H1 (cell line): Measurements from ENCODE around the gene FOXC2. TPM values are rescaled to one million over a fixed set of nuclear protein-coding genes. Genes with fewer than 3 reads are reported as not detected.

ENCODE experiments used
- CREB1 ChIP-seq: IDR thresholded peaks from 2 replicates; pipeline ENCODE4 v1.6.1; 2012; ENCODE audit warnings: inconsistent platforms
- SRF ChIP-seq: IDR thresholded peaks from 2 replicates; pipeline ENCODE4 v1.6.1; 2011; ENCODE audit warnings: mild to moderate bottlenecking, low read depth, low read length, moderate library complexity
- YY1 ChIP-seq: IDR thresholded peaks from 2 replicates; pipeline ENCODE4 v1.6.1; 2011; ENCODE audit warnings: low read depth, mild to moderate bottlenecking, low read length
- polyA plus RNA-seq, 7 experiments: library from polyadenylated mRNA; depleted of rRNA in 3 of 7; stranded (reverse) in 5 of 7; unstranded in 2 of 7; fragments of >200 nt in 5 of 7; fragments of 200-250 nt in 2 of 7; gene quantifications; 1 replicate in 5 of 7; 2 replicates in 1 of 7; 4 replicates in 1 of 7; pipeline versions ENCODE4 v1.2.1 to v1.2.3, GENCODE V29; 2011 to 2013; ENCODE audit warnings: missing spikeins in 2 of 7, mixed read lengths in 2 of 7
- total RNA-seq: library from RNA; stranded (reverse); fragmentation: NEBNext Ultra II Directional; extraction: Animal tissue kit (Norgen Biotek cat#: 25700); gene quantifications from 2 replicates; pipeline ENCODE4 v1.2.1, GENCODE V29; 2021
- TF ChIP-seq, protein P1 (sequence below): IDR thresholded peaks from 2 replicates; pipeline ENCODE4 v1.6.1; 2011; ENCODE audit warnings: low read length, improper control_type of control experiment
- TF ChIP-seq, protein P2 (sequence below): IDR thresholded peaks from 2 replicates; pipeline ENCODE4 v1.6.1; 2011; ENCODE audit warnings: low read depth, mild to moderate bottlenecking, low read length; ENCODE audit not compliant: insufficient read depth

FOXC2 gene
- total and polyA plus RNA-seq, 2 of the 8 experiments (the other 6 are each of a cell fraction or from before 2014, with no cell fraction given): 0.09 TPM; not detected in 1

DNA sequence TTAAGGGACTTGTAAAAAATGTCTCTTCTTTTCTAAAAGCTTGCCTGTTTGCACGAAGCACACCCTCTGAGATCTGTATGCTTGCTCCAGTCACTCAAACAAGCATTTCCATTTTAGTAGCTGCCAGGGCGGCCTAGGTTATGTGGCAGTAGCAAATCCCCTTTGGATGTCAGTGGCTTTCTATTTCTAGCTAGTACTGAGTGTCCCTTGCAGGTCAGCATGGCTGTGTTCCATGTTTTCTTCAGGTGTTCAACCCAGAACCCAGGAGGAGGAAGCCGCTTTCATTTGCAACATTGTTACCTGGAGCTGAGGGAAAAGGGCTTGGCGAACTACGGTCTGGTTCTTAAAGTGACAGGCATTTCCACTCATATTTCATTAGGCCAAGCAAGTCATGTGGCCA is 48.1 kb downstream of the FOXC2 start (continued):
- TF ChIP-seq SRF: no peak
- no peak for TF ChIP-seq CREB1
- TF ChIP-seq YY1: no peak
- TF ChIP-seq, protein P1, sequence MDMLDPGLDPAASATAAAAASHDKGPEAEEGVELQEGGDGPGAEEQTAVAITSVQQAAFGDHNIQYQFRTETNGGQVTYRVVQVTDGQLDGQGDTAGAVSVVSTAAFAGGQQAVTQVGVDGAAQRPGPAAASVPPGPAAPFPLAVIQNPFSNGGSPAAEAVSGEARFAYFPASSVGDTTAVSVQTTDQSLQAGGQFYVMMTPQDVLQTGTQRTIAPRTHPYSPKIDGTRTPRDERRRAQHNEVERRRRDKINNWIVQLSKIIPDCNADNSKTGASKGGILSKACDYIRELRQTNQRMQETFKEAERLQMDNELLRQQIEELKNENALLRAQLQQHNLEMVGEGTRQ: no peak
- TF ChIP-seq, protein P2, sequence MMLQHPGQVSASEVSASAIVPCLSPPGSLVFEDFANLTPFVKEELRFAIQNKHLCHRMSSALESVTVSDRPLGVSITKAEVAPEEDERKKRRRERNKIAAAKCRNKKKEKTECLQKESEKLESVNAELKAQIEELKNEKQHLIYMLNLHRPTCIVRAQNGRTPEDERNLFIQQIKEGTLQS: no peak
